ENCODE results near the gene ITFG2.

The ITFG2 gene

GRCh38 chr12:2826721-2827515 lies 14.4 kb downstream of the ITFG2 start:
- DNase-seq (ENCODE audit: extremely low read depth in 1 of 2, low read depth in 1 of 2): no peak

- DNase-seq (ENCODE audit: extremely low read depth in 1 of 2, low read depth in 1 of 2): no peak
Observed at GRCh38 chr12:2829275-2829674, 16.8 kb downstream of the ITFG2 start.

- DNase-seq (ENCODE audit: extremely low read depth in 1 of 2, low read depth in 1 of 2): no peak
Observed at GRCh38 chr12:2832550-2833127, 20.2 kb downstream of the ITFG2 start.

GRCh38 chr12:2833327-2833726 lies 20.9 kb downstream of the ITFG2 start:
- no peak for DNase-seq (ENCODE audit: extremely low read depth in 1 of 2, low read depth in 1 of 2)

- DNase-seq (ENCODE audit: extremely low read depth in 1 of 2, low read depth in 1 of 2): no peak
Observed at GRCh38 chr12:2833810-2834209, 21.3 kb downstream of the ITFG2 start.

GRCh38 chr12:2834581-2835491 lies 22.4 kb downstream of the ITFG2 start, which contains the start of gene NRIP2:
Gene NRIP2, minus strand, starts transcription at chr12:2835035. Its CDS starts 52 bp downstream, at chr12:2834983.
- no peak for DNase-seq (ENCODE audit: extremely low read depth in 1 of 2, low read depth in 1 of 2)

GRCh38 chr12:2835691-2836403 lies 23.4 kb downstream of the ITFG2 start:
- no peak for DNase-seq (ENCODE audit: extremely low read depth in 1 of 2, low read depth in 1 of 2)

- DNase-seq (ENCODE audit: extremely low read depth in 1 of 2, low read depth in 1 of 2): no peak
Observed at GRCh38 chr12:2836574-2836973, 24.1 kb downstream of the ITFG2 start.

- DNase-seq (ENCODE audit: extremely low read depth in 1 of 2, low read depth in 1 of 2): no peak
Observed at GRCh38 chr12:2841056-2841650, 28.7 kb downstream of the ITFG2 start.

GRCh38 chr12:2842948-2843347 lies 30.5 kb downstream of the ITFG2 start:
- no peak for DNase-seq (ENCODE audit: extremely low read depth in 1 of 2, low read depth in 1 of 2)

GRCh38 chr12:2844786-2845185 lies 32.3 kb downstream of the ITFG2 start:
- DNase-seq (ENCODE audit: extremely low read depth in 1 of 2, low read depth in 1 of 2): no peak

- no peak for DNase-seq (ENCODE audit: extremely low read depth in 1 of 2, low read depth in 1 of 2)
Observed at GRCh38 chr12:2845280-2845679, 32.8 kb downstream of the ITFG2 start.

- no peak for DNase-seq (ENCODE audit: extremely low read depth in 1 of 2, low read depth in 1 of 2)
Observed at GRCh38 chr12:2851931-2852330, 39.5 kb downstream of the ITFG2 start.

GRCh38 chr12:2853626-2854025 lies 41.2 kb downstream of the ITFG2 start:
- peak in 1 of 2 donors; percentile 9 for DNase-seq (ENCODE audit: extremely low read depth in 1 of 2, low read depth in 1 of 2)

GRCh38 chr12:2854669-2855453 lies 42.4 kb downstream of the ITFG2 start:
- no peak for DNase-seq (ENCODE audit: extremely low read depth in 1 of 2, low read depth in 1 of 2)

GRCh38 chr12:2855546-2855945 lies 43.1 kb downstream of the ITFG2 start:
- DNase-seq (ENCODE audit: extremely low read depth in 1 of 2, low read depth in 1 of 2): no peak

GRCh38 chr12:2856051-2856450 lies 43.6 kb downstream of the ITFG2 start:
- DNase-seq (ENCODE audit: extremely low read depth in 1 of 2, low read depth in 1 of 2): no peak

- DNase-seq (ENCODE audit: extremely low read depth in 1 of 2, low read depth in 1 of 2): no peak
Observed at GRCh38 chr12:2857021-2857431, 44.6 kb downstream of the ITFG2 start, which contains the start of gene TEX52. Gene TEX52, minus strand, starts transcription at chr12:2857039. Its CDS starts 13 bp downstream, at chr12:2857026.

GRCh38 chr12:2857576-2857975 lies 45.1 kb downstream of the ITFG2 start:
- no peak for DNase-seq (ENCODE audit: extremely low read depth in 1 of 2, low read depth in 1 of 2)

Data from activated CD8-positive, alpha-beta memory T cell treated with anti-CD3 and anti-CD28 coated beads for 1 hour (primary cell).